Neural cell (in vitro differentiated cells): ENCODE data around the gene RTTN. TPM values are rescaled to one million over a fixed set of nuclear protein-coding genes. Genes with fewer than 3 reads are reported as not detected.

Source experiments
- H2AFZ ChIP-seq: fragments of 200-600, 300-800 bp; sonication (generic), shearing (Covaris generic); 2 replicates; pipeline ENCODE4 v1.6.0; 2014; ENCODE audit warnings: low read depth, mild to moderate bottlenecking, antibody characterized with exemption, low read length, moderate library complexity
- H3F3A ChIP-seq: fragments of 200-600 bp; shearing (Covaris generic); 2 replicates; pipeline ENCODE4 v1.6.1; 2016; ENCODE audit warnings: mild to moderate bottlenecking, moderate library complexity, mixed read lengths, antibody characterized with exemption, low read length; ENCODE audit not compliant: insufficient read depth, poor library complexity, severe bottlenecking
- H3K27ac ChIP-seq: fragments of 200-600, 300-800 bp; sonication (generic), shearing (Covaris generic); 2 replicates; pipeline ENCODE4 v1.5.1; 2014; ENCODE audit warnings: mild to moderate bottlenecking, low read length, moderate library complexity
- H3K27me3 ChIP-seq: fragments of 300-800, 200-600 bp; sonication (generic), shearing (Covaris generic); 2 replicates; pipeline ENCODE4 v1.6.0; 2014; ENCODE audit warnings: mild to moderate bottlenecking, low read depth, low read length, moderate library complexity; ENCODE audit not compliant: insufficient read depth
- H3K36me3 ChIP-seq: fragments of 300-800, 200-600 bp; sonication (generic), shearing (Covaris generic); 2 replicates; pipeline ENCODE4 v1.5.1; 2014; ENCODE audit warnings: mild to moderate bottlenecking, antibody characterized with exemption, low read length, moderate library complexity; ENCODE audit not compliant: insufficient read depth
- H3K4me2 ChIP-seq: fragments of 300-800, 200-600 bp; sonication (generic), shearing (Covaris generic); 2 replicates; pipeline ENCODE4 v1.6.0; 2014; ENCODE audit warnings: mild to moderate bottlenecking, low read length
- H3K4me3 ChIP-seq: fragments of 300-800, 200-600 bp; sonication (generic), shearing (Covaris generic); 2 replicates; pipeline ENCODE4 v1.5.1; 2014; ENCODE audit warnings: mild to moderate bottlenecking, low read length, moderate library complexity
- H3K79me2 ChIP-seq: fragments of 200-600 bp; shearing (Covaris generic); replicated peaks from 2 replicates; pipeline ENCODE4 v1.6.0; 2014; ENCODE audit warnings: mild to moderate bottlenecking, low read length, moderate library complexity; ENCODE audit not compliant: insufficient read depth
- H3K9ac ChIP-seq: fragments of 300-800, 200-600 bp; sonication (generic), shearing (Covaris generic); 2 replicates; pipeline ENCODE4 v1.6.1; 2016; ENCODE audit warnings: mild to moderate bottlenecking, low read length, mixed read lengths
- H3K9me2 ChIP-seq: fragments of 200-600 bp; shearing (Covaris generic); 2 replicates; pipeline ENCODE4 v1.6.1; 2016; ENCODE audit warnings: mild to moderate bottlenecking, low read length, mixed read lengths; ENCODE audit not compliant: insufficient read depth
- H3K9me3 ChIP-seq: fragments of 200-600, 300-800 bp; sonication (generic), shearing (Covaris generic); 2 replicates; pipeline ENCODE4 v1.6.1; 2016; ENCODE audit warnings: mild to moderate bottlenecking, mixed run types, low read length, moderate library complexity, mixed read lengths
- H4K20me1 ChIP-seq: fragments of 200-600 bp; shearing (Covaris generic); 2 replicates; pipeline ENCODE4 v1.6.1; 2016; ENCODE audit warnings: mild to moderate bottlenecking, mixed run types; ENCODE audit not compliant: insufficient read depth
- CTCF ChIP-seq: fragments of 450-650 bp; IDR thresholded peaks from 2 replicates; pipeline ENCODE4 v1.5.1; 2014; ENCODE audit warnings: antibody characterized with exemption, mild to moderate bottlenecking, moderate library complexity; ENCODE audit not compliant: poor library complexity, severe bottlenecking
- EP300 ChIP-seq: fragments of 450-650 bp; conservative IDR thresholded peaks from 2 replicates; pipeline ENCODE4 v1.6.1; 2014; ENCODE audit warnings: antibody characterized with exemption, mild to moderate bottlenecking, moderate library complexity; ENCODE audit not compliant: poor library complexity, severe bottlenecking
- EZH2 ChIP-seq: fragments of 200-600, 300-800 bp; shearing (Covaris generic), sonication (generic); IDR thresholded peaks from 2 replicates; pipeline ENCODE4 v1.6.1; 2014; ENCODE audit warnings: antibody characterized with exemption, low read length, borderline replicate concordance, mild to moderate bottlenecking; ENCODE audit not compliant: insufficient read depth, poor library complexity, severe bottlenecking
- MXI1 ChIP-seq: fragments of 450-650 bp; conservative IDR thresholded peaks from 2 replicates; pipeline ENCODE4 v1.6.1; 2014; ENCODE audit warnings: antibody characterized with exemption, mild to moderate bottlenecking; ENCODE audit not compliant: poor library complexity, severe bottlenecking
- POLR2AphosphoS5 ChIP-seq: IDR thresholded peaks from 2 replicates; pipeline ENCODE4 v1.6.1; 2012
- RAD21 ChIP-seq: fragments of 450-650 bp; conservative IDR thresholded peaks from 2 replicates; pipeline ENCODE4 v1.6.1; 2014; ENCODE audit warnings: antibody characterized with exemption, mild to moderate bottlenecking, moderate library complexity
- REST ChIP-seq: IDR thresholded peaks from 2 replicates; pipeline ENCODE4 v1.6.1; 2012; ENCODE audit warnings: borderline replicate concordance
- SMC3 ChIP-seq: fragments of 450-650 bp; conservative IDR thresholded peaks from 2 replicates; pipeline ENCODE4 v1.6.1; 2014; ENCODE audit warnings: antibody characterized with exemption, mild to moderate bottlenecking, moderate library complexity; ENCODE audit not compliant: poor library complexity
- TAF1 ChIP-seq: IDR thresholded peaks from 2 replicates; pipeline ENCODE4 v1.6.1; 2012; ENCODE audit warnings: low read depth
- polyA plus RNA-seq: library from polyadenylated mRNA; depleted of rRNA; stranded (reverse); fragments of >200 nt; gene quantifications from 2 replicates; pipeline ENCODE4 v1.2.3, GENCODE V29; 2014

The RTTN gene
- polyA plus RNA-seq, 1 donor from 2014 or later, result 24.2 TPM

- no peak overlapping the region for H3K4me2 ChIP-seq
- no peaks in the 10 kb centered on the region for H3K9me2 ChIP-seq
- H3K79me2 ChIP-seq, result no peaks in the 10 kb centered on the region
- no peak overlapping the region for H3K9ac ChIP-seq
- H3K27ac ChIP-seq, result no peak overlapping the region
- no peaks in the 10 kb centered on the region for H3K36me3 ChIP-seq
- no peaks in the 10 kb centered on the region for H4K20me1 ChIP-seq
- no peaks in the 10 kb centered on the region for H3F3A ChIP-seq
- no peaks in the 10 kb centered on the region for H3K27me3 ChIP-seq
- no peaks in the 10 kb centered on the region for H3K9me3 ChIP-seq
- H2AFZ ChIP-seq, result no peak overlapping the region
- TF ChIP-seq TAF1 (no peak), CTCF (no peak), POLR2AphosphoS5 (no peak), SMC3 (no peak), MXI1 (no peak), REST (no peak), EZH2 (no peak), EP300 (no peak), RAD21 (no peak)
- H3K4me3 ChIP-seq, result no peak overlapping the region
Observed at GRCh38 chr18:70121842-70122241, 83.6 kb downstream of the RTTN start.

- Histone ChIP-seq H3K4me2 (no peak overlapping the region), H3K27ac (no peak overlapping the region), H3K79me2 (no peaks in the 10 kb centered on the region), H3K9me2 (no peaks in the 10 kb centered on the region), H3K4me3 (no peak overlapping the region), H2AFZ (no peak overlapping the region), H3F3A (no peaks in the 10 kb centered on the region), H3K9ac (no peak overlapping the region), H3K9me3 (no peaks in the 10 kb centered on the region), H4K20me1 (no peaks in the 10 kb centered on the region), H3K27me3 (no peaks in the 10 kb centered on the region), H3K36me3 (no peaks in the 10 kb centered on the region)
- no peak for TF ChIP-seq SMC3
- TF ChIP-seq REST, result no peak
- no peak for TF ChIP-seq MXI1
- no peak for TF ChIP-seq CTCF
- no peak for TF ChIP-seq RAD21
- no peak for TF ChIP-seq TAF1
- no peak for TF ChIP-seq EP300
- no peak for TF ChIP-seq POLR2AphosphoS5
- TF ChIP-seq EZH2, result no peak
Observed at GRCh38 chr18:70116949-70117348, 88.5 kb downstream of the RTTN start.
